WTC11 (cell line): Measurements from ENCODE around the gene DEFB132. TPM values are rescaled to one million over a fixed set of nuclear protein-coding genes. Genes with fewer than 3 reads are reported as not detected.

ENCODE experiments used
- ATAC-seq: fragments of 200-7000 bp; cut with Tn5 transposase; 2 replicates; pipeline ENCODE4 v1.10.0; 2021; ENCODE audit warnings: mild to moderate bottlenecking, moderate library complexity
- CTCF ChIA-PET: fragments of 300-600 bp; sonication (Branson Sonifier 250); formaldehyde crosslinking; loops from one replicate; lab custom pipeline; 2021; ENCODE audit warnings: antibody characterized with exemption; lab: Charles Lee
- POLR2A ChIA-PET: fragments of 350-600 bp; sonication (Branson Sonifier 250); formaldehyde crosslinking; loops from one replicate; lab custom pipeline; 2021; ENCODE audit warnings: antibody characterized with exemption; lab: Charles Lee
- DNase-seq: peaks from one replicate; pipeline ENCODE4 v3.0.0; 2021; ENCODE audit warnings: low spot score
- H3K27ac Mint-ChIP-seq: 2 replicates; pipeline ENCODE4 v1.8.0; 2021; ENCODE audit warnings: mixed read lengths
- H3K27me3 Mint-ChIP-seq: 2 replicates; pipeline ENCODE4 v1.8.0; 2021; ENCODE audit warnings: low read depth, mild to moderate bottlenecking, moderate library complexity, mixed read lengths
- H3K36me3 Mint-ChIP-seq: 2 replicates; pipeline ENCODE4 v1.8.0; 2021; ENCODE audit warnings: mixed read lengths
- H3K4me1 Mint-ChIP-seq: 2 replicates; pipeline ENCODE4 v1.8.0; 2022; ENCODE audit warnings: mixed read lengths
- H3K4me3 Mint-ChIP-seq: 2 replicates; pipeline ENCODE4 v1.8.0; 2021; ENCODE audit warnings: mild to moderate bottlenecking, moderate library complexity, mixed read lengths
- H3K9me3 Mint-ChIP-seq: 2 replicates; pipeline ENCODE4 v1.8.0; 2021; ENCODE audit warnings: mixed read lengths
- EMX1 ChIP-seq: fragments of 250-450 bp; sonication (Bioruptor Pico); IDR thresholded peaks from 2 replicates; pipeline ENCODE4 v1.8.0; 2021; ENCODE audit warnings: mild to moderate bottlenecking
- FOXJ3 ChIP-seq: sonication (generic); formaldehyde crosslinking; IDR thresholded peaks from 2 replicates; pipeline ENCODE4 v1.9.0; 2021; ENCODE audit warnings: missing genetic modification reagents, mild to moderate bottlenecking, borderline replicate concordance
- GTF2I ChIP-seq: fragments of 250-450 bp; sonication (Bioruptor Pico); conservative IDR thresholded peaks from 2 replicates; pipeline ENCODE4 v1.4.0; 2021; ENCODE audit warnings: mild to moderate bottlenecking
- MYBL2 ChIP-seq: sonication (generic); formaldehyde crosslinking; IDR thresholded peaks from 2 replicates; pipeline ENCODE4 v1.8.1; 2023; ENCODE audit warnings: mild to moderate bottlenecking, moderate library complexity, missing genetic modification reagents
- NFATC4 ChIP-seq: fragments of 250-450 bp; sonication (Bioruptor Pico); IDR thresholded peaks from 2 replicates; pipeline ENCODE4 v1.9.0; 2021; ENCODE audit warnings: mild to moderate bottlenecking
- NR1H2 ChIP-seq: sonication (generic); formaldehyde crosslinking; IDR thresholded peaks from 2 replicates; pipeline ENCODE4 v1.9.0; 2021; ENCODE audit warnings: mild to moderate bottlenecking, moderate library complexity, missing genetic modification reagents
- NR3C1 ChIP-seq: sonication (generic); formaldehyde crosslinking; conservative IDR thresholded peaks from 2 replicates; pipeline ENCODE4 v1.8.1; 2023; ENCODE audit warnings: low read depth, mild to moderate bottlenecking, missing genetic modification reagents
- PRRX2 ChIP-seq: fragments of 250-450 bp; sonication (Bioruptor Pico); IDR thresholded peaks from 2 replicates; pipeline ENCODE4 v1.8.0; 2021; ENCODE audit warnings: mild to moderate bottlenecking
- RORB ChIP-seq: fragments of 250-450 bp; sonication (Bioruptor Pico); IDR thresholded peaks from 2 replicates; pipeline ENCODE4 v1.9.0; 2021; ENCODE audit warnings: mild to moderate bottlenecking
- SP1 ChIP-seq: sonication (generic); formaldehyde crosslinking; conservative IDR thresholded peaks from 2 replicates; pipeline ENCODE4 v1.8.1; 2022; ENCODE audit warnings: missing genetic modification reagents
- ZBTB21 ChIP-seq: sonication (generic); formaldehyde crosslinking; IDR thresholded peaks from 2 replicates; pipeline ENCODE4 v1.8.1; 2023; ENCODE audit warnings: mild to moderate bottlenecking, missing genetic modification reagents, borderline replicate concordance
- ZNF121 ChIP-seq: sonication (generic); formaldehyde crosslinking; IDR thresholded peaks from 2 replicates; pipeline ENCODE4 v1.8.0; 2023; ENCODE audit warnings: missing genetic modification reagents
- ZNF396 ChIP-seq: fragments of 250-450 bp; sonication (Bioruptor Pico); IDR thresholded peaks from 2 replicates; pipeline ENCODE4 v1.8.0; 2021; ENCODE audit warnings: mild to moderate bottlenecking, moderate library complexity, borderline replicate concordance
- total RNA-seq: library from RNA; stranded (reverse); gene quantifications from 3 replicates; pipeline ENCODE4 v1.2.3, GENCODE V29; 2021
- TF ChIP-seq, protein P1 (sequence below): sonication (generic); formaldehyde crosslinking; IDR thresholded peaks from 2 replicates; pipeline ENCODE4 v1.8.1; 2022; ENCODE audit warnings: missing genetic modification reagents, borderline replicate concordance
- TF ChIP-seq, protein P2 (sequence below): sonication (generic); formaldehyde crosslinking; IDR thresholded peaks from 2 replicates; pipeline ENCODE4 v1.8.1; 2022; ENCODE audit warnings: mild to moderate bottlenecking, missing genetic modification reagents, moderate library complexity, borderline replicate concordance
- TF ChIP-seq, protein P3 (sequence below): fragments of 250-450 bp; sonication (Bioruptor Pico); IDR thresholded peaks from 2 replicates; pipeline ENCODE4 v1.8.0; 2021; ENCODE audit warnings: mild to moderate bottlenecking
- TF ChIP-seq, protein P4 (sequence below): fragments of 250-450 bp; sonication (Bioruptor Pico); IDR thresholded peaks from 2 replicates; pipeline ENCODE4 v2.1.2; 2022; ENCODE audit warnings: mild to moderate bottlenecking, moderate library complexity
- TF ChIP-seq, protein P5 (sequence below): sonication (generic); formaldehyde crosslinking; conservative IDR thresholded peaks from 2 replicates; pipeline ENCODE4 v1.8.1; 2023; ENCODE audit warnings: mild to moderate bottlenecking, low read depth, missing genetic modification reagents, moderate library complexity
- TF ChIP-seq, protein P6 (sequence below): sonication (generic); formaldehyde crosslinking; IDR thresholded peaks from 2 replicates; pipeline ENCODE4 v1.8.1; 2023; ENCODE audit warnings: mild to moderate bottlenecking, missing genetic modification reagents, moderate library complexity

The DEFB132 gene
- total RNA-seq, 1 experiment from 2014 or later = not detected

DNA sequence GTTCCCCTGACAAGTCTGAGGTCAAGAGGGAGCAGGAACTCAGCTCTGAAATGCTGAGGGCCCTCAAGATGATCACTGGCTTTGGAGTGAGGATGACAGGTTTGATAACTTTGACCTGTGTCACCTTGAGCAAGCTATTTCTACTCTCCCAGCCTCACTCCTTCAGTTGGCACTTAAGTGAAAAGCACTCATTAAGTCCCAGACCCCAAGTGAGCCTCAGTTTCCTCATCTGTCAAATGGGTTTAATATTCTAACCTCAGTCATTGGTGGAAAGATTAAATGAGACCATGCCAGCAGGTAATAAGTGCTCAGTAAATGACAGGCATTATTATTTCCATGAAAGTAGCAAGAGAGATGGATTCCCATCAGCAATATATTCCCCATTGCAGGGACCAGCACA is 14.0 kb downstream of the DEFB132 start:
- H3K27me3 Mint-ChIP-seq = peaks cover 31% of the 10 kb centered on the region
- no peak overlapping the region for H3K4me3 Mint-ChIP-seq
- H3K4me1 Mint-ChIP-seq = peaks cover 4% of the 10 kb centered on the region
- DNase-seq = no peak
- H3K9me3 Mint-ChIP-seq = peaks cover under 1% of the 10 kb centered on the region; the same call in 1 of the 2 replicates
- no peak overlapping the region for H3K27ac Mint-ChIP-seq
- TF ChIP-seq, protein P1, sequence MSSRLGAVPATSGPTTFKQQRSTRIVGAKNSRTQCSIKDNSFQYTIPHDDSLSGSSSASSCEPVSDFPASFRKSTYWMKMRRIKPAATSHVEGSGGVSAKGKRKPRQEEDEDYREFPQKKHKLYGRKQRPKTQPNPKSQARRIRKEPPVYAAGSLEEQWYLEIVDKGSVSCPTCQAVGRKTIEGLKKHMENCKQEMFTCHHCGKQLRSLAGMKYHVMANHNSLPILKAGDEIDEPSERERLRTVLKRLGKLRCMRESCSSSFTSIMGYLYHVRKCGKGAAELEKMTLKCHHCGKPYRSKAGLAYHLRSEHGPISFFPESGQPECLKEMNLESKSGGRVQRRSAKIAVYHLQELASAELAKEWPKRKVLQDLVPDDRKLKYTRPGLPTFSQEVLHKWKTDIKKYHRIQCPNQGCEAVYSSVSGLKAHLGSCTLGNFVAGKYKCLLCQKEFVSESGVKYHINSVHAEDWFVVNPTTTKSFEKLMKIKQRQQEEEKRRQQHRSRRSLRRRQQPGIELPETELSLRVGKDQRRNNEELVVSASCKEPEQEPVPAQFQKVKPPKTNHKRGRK (CRISPR knock-in tag) = no peak
- TF ChIP-seq MYBL2 (CRISPR knock-in tag) = no peak
- no peak for ATAC-seq
- POLR2A ChIA-PET = no interaction called here
- CTCF ChIA-PET = no interaction called here
- peaks cover 32% of the 10 kb centered on the region for H3K36me3 Mint-ChIP-seq

DNA sequence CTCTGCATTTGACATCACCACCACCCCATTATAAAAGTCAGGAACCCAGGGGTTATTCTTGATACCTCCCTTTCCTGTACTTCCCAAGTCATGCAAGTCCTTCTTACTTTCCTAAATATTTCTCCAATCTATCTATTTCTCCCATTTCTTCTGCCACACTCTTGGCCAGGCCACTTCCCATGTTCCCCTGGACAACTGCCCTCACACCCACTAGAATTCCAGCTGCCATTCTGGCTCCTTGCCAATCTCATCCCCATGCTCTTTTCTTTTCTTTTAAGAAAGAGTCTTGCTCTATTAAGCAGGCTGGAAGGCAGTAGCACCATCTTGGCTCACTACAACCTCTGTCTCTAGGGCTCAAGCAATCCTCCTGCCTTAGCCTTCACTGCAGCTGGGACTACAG is 15.2 kb downstream of the DEFB132 start:
- ChIA-PET POLR2A (no interaction called here), CTCF (interaction anchor here (0.8 kb wide), 1 partner anchor 51 kb away, joined by 3 read pairs; no protein-coding TSS in a partner anchor)
- TF ChIP-seq, protein P2, sequence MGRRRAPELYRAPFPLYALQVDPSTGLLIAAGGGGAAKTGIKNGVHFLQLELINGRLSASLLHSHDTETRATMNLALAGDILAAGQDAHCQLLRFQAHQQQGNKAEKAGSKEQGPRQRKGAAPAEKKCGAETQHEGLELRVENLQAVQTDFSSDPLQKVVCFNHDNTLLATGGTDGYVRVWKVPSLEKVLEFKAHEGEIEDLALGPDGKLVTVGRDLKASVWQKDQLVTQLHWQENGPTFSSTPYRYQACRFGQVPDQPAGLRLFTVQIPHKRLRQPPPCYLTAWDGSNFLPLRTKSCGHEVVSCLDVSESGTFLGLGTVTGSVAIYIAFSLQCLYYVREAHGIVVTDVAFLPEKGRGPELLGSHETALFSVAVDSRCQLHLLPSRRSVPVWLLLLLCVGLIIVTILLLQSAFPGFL (CRISPR knock-in tag) = no peak
- no peak for TF ChIP-seq RORB (CRISPR knock-in tag)
- no peak for TF ChIP-seq NR1H2 (CRISPR knock-in tag)
- no peak for TF ChIP-seq FOXJ3 (CRISPR knock-in tag)
- TF ChIP-seq ZNF121 (CRISPR knock-in tag) = no peak
- TF ChIP-seq, all 79 proteins: peak for 0
- H3K27ac Mint-ChIP-seq = no peak overlapping the region
- DNase-seq (no peak), ATAC-seq (no peak)
- no peaks in the 10 kb centered on the region for H3K9me3 Mint-ChIP-seq
- H3K36me3 Mint-ChIP-seq = peaks cover 43% of the 10 kb centered on the region
- H3K4me1 Mint-ChIP-seq = peaks cover 3% of the 10 kb centered on the region
- peaks cover 21% of the 10 kb centered on the region for H3K27me3 Mint-ChIP-seq
- H3K4me3 Mint-ChIP-seq = no peak overlapping the region

DNA sequence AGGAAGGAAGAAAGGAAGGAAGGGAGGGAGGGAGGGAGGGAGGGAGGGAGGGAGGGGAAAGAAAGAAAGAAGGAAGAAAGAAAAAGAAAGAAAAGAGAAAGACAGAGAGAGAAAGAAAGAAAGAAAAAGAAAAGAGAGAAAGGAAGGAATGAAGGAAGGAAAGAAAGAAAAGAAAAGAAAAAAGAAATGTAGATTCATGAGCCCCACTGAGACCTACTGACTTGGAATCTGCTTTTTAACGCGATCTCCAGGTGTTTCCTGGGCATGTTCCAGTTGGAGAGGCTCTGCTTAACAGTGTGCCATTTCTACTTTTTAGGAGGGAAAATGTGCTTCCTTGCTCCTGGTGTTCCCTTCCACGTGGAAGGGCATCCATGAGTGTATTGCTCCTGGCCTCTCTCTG is 16.4 kb downstream of the DEFB132 start:
- Mint-ChIP-seq H3K4me3 (no peak overlapping the region), H3K9me3 (no peaks in the 10 kb centered on the region), H3K27ac (no peak overlapping the region), H3K27me3 (peaks cover 10% of the 10 kb centered on the region), H3K4me1 (peaks cover 13% of the 10 kb centered on the region), H3K36me3 (peaks cover 52% of the 10 kb centered on the region)
- ChIA-PET POLR2A (no interaction called here), CTCF (interaction anchor here (1.4 kb wide), 1 partner anchor 57 kb away, joined by 4 read pairs; no protein-coding TSS in a partner anchor)
- TF ChIP-seq, protein P3, sequence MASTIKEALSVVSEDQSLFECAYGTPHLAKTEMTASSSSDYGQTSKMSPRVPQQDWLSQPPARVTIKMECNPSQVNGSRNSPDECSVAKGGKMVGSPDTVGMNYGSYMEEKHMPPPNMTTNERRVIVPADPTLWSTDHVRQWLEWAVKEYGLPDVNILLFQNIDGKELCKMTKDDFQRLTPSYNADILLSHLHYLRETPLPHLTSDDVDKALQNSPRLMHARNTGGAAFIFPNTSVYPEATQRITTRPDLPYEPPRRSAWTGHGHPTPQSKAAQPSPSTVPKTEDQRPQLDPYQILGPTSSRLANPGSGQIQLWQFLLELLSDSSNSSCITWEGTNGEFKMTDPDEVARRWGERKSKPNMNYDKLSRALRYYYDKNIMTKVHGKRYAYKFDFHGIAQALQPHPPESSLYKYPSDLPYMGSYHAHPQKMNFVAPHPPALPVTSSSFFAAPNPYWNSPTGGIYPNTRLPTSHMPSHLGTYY (CRISPR knock-in tag) = no peak
- TF ChIP-seq, protein P4, sequence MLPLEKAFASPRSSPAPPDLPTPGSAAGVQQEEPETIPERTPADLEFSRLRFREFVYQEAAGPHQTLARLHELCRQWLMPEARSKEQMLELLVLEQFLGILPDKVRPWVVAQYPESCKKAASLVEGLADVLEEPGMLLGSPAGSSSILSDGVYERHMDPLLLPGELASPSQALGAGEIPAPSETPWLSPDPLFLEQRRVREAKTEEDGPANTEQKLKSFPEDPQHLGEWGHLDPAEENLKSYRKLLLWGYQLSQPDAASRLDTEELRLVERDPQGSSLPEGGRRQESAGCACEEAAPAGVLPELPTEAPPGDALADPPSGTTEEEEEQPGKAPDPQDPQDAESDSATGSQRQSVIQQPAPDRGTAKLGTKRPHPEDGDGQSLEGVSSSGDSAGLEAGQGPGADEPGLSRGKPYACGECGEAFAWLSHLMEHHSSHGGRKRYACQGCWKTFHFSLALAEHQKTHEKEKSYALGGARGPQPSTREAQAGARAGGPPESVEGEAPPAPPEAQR = no peak
- TF ChIP-seq ZBTB21 = no peak
- TF ChIP-seq, protein P5, sequence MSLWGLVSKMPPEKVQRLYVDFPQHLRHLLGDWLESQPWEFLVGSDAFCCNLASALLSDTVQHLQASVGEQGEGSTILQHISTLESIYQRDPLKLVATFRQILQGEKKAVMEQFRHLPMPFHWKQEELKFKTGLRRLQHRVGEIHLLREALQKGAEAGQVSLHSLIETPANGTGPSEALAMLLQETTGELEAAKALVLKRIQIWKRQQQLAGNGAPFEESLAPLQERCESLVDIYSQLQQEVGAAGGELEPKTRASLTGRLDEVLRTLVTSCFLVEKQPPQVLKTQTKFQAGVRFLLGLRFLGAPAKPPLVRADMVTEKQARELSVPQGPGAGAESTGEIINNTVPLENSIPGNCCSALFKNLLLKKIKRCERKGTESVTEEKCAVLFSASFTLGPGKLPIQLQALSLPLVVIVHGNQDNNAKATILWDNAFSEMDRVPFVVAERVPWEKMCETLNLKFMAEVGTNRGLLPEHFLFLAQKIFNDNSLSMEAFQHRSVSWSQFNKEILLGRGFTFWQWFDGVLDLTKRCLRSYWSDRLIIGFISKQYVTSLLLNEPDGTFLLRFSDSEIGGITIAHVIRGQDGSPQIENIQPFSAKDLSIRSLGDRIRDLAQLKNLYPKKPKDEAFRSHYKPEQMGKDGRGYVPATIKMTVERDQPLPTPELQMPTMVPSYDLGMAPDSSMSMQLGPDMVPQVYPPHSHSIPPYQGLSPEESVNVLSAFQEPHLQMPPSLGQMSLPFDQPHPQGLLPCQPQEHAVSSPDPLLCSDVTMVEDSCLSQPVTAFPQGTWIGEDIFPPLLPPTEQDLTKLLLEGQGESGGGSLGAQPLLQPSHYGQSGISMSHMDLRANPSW (CRISPR knock-in tag) = no peak
- TF ChIP-seq PRRX2 (CRISPR knock-in tag) = no peak
- no peak for TF ChIP-seq NFATC4 (CRISPR knock-in tag)
- no peak for TF ChIP-seq SP1 (CRISPR knock-in tag)
- no peak for TF ChIP-seq NR3C1 (CRISPR knock-in tag)
- TF ChIP-seq GTF2I = no peak
- no peak for TF ChIP-seq EMX1
- TF ChIP-seq ZNF396 (CRISPR knock-in tag) = no peak
- TF ChIP-seq, protein P1 (CRISPR knock-in tag) = no peak
- TF ChIP-seq, protein P6, sequence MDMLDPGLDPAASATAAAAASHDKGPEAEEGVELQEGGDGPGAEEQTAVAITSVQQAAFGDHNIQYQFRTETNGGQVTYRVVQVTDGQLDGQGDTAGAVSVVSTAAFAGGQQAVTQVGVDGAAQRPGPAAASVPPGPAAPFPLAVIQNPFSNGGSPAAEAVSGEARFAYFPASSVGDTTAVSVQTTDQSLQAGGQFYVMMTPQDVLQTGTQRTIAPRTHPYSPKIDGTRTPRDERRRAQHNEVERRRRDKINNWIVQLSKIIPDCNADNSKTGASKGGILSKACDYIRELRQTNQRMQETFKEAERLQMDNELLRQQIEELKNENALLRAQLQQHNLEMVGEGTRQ (CRISPR knock-in tag) = no peak
- ATAC-seq = no peak
- no peak for DNase-seq
